Ramos (cell line): ENCODE data around the gene AKT2.
"Not testable (repeated sequence)": the region's sequence is repeated elsewhere in the genome, so short reads cannot be mapped to it uniquely, and the experiment has no call there.

Source experiments
- in situ Hi-C: fragments of 300-500 bp; cut with MboI; formaldehyde crosslinking; loops from one replicate; pipeline ENCODE4 v1.14.3; 2022; ENCODE audit warnings: low sequenced_read_pairs; ENCODE audit not compliant: unreplicated experiment

Gene AKT2

GRCh38 chr19:40284501-40285352, at the start of gene AKT2:
AKT2 (minus strand) TSS chr19:40285345; CDS start chr19:40265267, 20,078 bp downstream.
- in situ Hi-C loops: loop anchor here (10.0 kb wide), 1 partner anchor 320 kb away; the partner anchor contains the start of gene LTBP4

- in situ Hi-C loops: not testable (repeated sequence)
Observed at GRCh38 chr19:40333083-40333482, 47.9 kb upstream of the AKT2 start.

GRCh38 chr19:40332669-40333068, 47.5 kb upstream of the AKT2 start:
- in situ Hi-C loops: no loop called here

- in situ Hi-C loops: no loop called here
Observed at GRCh38 chr19:40331052-40331451, 45.9 kb upstream of the AKT2 start.

GRCh38 chr19:40326201-40326600, 41.1 kb upstream of the AKT2 start:
- in situ Hi-C loops: no loop called here

GRCh38 chr19:40323705-40324104, 38.6 kb upstream of the AKT2 start:
- in situ Hi-C loops: no loop called here

- in situ Hi-C loops: no loop called here
Observed at GRCh38 chr19:40322951-40323615, 37.9 kb upstream of the AKT2 start.

GRCh38 chr19:40322271-40322610, 37.1 kb upstream of the AKT2 start:
- in situ Hi-C loops: no loop called here

GRCh38 chr19:40321566-40322270, 36.6 kb upstream of the AKT2 start:
- in situ Hi-C loops: no loop called here

- in situ Hi-C loops: no loop called here
Observed at GRCh38 chr19:40321076-40321475, 35.9 kb upstream of the AKT2 start.

GRCh38 chr19:40320558-40320935, 35.4 kb upstream of the AKT2 start:
- in situ Hi-C loops: no loop called here

- in situ Hi-C loops: no loop called here
Observed at GRCh38 chr19:40317338-40317737, 32.2 kb upstream of the AKT2 start.

GRCh38 chr19:40315812-40316470, 30.8 kb upstream of the AKT2 start:
- in situ Hi-C loops: no loop called here

- in situ Hi-C loops: no loop called here
Observed at GRCh38 chr19:40314656-40315055, 29.5 kb upstream of the AKT2 start.

- in situ Hi-C loops: no loop called here
Observed at GRCh38 chr19:40313229-40313983, 28.3 kb upstream of the AKT2 start.

- in situ Hi-C loops: no loop called here
Observed at GRCh38 chr19:40312533-40312932, 27.4 kb upstream of the AKT2 start.

- in situ Hi-C loops: no loop called here
Observed at GRCh38 chr19:40309666-40310065, 24.5 kb upstream of the AKT2 start.

- in situ Hi-C loops: no loop called here
Observed at GRCh38 chr19:40305403-40305802, 20.3 kb upstream of the AKT2 start.

- in situ Hi-C loops: no loop called here
Observed at GRCh38 chr19:40304306-40304705, 19.2 kb upstream of the AKT2 start.

- in situ Hi-C loops: no loop called here
Observed at GRCh38 chr19:40303765-40304164, 18.6 kb upstream of the AKT2 start.
